ENCODE data around the gene ITCH. TPM values are rescaled to one million over a fixed set of nuclear protein-coding genes. Genes with fewer than 3 reads are reported as not detected.

The ITCH gene
- total and polyA plus RNA-seq, 2 donors (not counting 3 experiments of a cell fraction or from before 2014, with no cell fraction given): 6.4 to 57.4 TPM

DNA sequence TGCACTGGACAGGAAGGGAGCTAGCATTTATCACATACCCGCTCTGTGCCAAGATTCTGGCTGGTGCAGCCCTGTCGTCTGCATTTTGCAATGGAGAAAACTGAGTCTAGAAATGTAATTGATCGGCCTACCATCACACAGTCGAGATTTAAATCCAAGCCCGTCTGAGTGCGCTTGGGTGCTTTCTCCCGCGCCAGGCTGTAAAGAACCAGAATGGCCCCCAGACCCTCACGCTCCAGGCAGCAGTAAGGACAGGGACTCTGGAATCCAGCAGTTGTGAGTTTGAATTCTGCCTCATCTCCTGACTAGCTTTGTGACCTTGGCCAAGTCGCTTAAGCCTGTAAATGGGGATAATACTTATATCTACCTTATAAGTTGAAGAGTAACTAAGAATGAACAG, 163.9 kb downstream of the ITCH start:
- TF ChIP-seq MYC (IDR thresholded peaks at IDR 0.05; ENCODE audit: low read depth, low read length): no peak
- no peak for TF ChIP-seq EZH2 (IDR thresholded peaks at IDR 0.05; ENCODE audit: borderline replicate concordance, low read depth, low read length, severe bottlenecking)
- no peak for TF ChIP-seq POLR2A (IDR thresholded peaks at IDR 0.05; ENCODE audit: low read depth, low read length)
- TF ChIP-seq JUN (IDR thresholded peaks at IDR 0.05; ENCODE audit: borderline replicate concordance, insufficient read depth, insufficient read length, low read depth): no peak
- no peak for TF ChIP-seq FOS (IDR thresholded peaks at IDR 0.05; ENCODE audit: borderline replicate concordance, insufficient read depth, low read length)
- TF ChIP-seq GATA2 (IDR thresholded peaks at IDR 0.05; ENCODE audit: insufficient read depth, insufficient read length, low read depth, low read length): no peak
- TF ChIP-seq, protein P1, sequence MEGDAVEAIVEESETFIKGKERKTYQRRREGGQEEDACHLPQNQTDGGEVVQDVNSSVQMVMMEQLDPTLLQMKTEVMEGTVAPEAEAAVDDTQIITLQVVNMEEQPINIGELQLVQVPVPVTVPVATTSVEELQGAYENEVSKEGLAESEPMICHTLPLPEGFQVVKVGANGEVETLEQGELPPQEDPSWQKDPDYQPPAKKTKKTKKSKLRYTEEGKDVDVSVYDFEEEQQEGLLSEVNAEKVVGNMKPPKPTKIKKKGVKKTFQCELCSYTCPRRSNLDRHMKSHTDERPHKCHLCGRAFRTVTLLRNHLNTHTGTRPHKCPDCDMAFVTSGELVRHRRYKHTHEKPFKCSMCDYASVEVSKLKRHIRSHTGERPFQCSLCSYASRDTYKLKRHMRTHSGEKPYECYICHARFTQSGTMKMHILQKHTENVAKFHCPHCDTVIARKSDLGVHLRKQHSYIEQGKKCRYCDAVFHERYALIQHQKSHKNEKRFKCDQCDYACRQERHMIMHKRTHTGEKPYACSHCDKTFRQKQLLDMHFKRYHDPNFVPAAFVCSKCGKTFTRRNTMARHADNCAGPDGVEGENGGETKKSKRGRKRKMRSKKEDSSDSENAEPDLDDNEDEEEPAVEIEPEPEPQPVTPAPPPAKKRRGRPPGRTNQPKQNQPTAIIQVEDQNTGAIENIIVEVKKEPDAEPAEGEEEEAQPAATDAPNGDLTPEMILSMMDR (IDR thresholded peaks at IDR 0.05; ENCODE audit: extremely low read depth in 1 of 2, insufficient read depth in 1 of 2, low read depth in 1 of 2, low read length in 2 of 2): no peak
- no peak for TF ChIP-seq POLR2AphosphoS5 (IDR thresholded peaks at IDR 0.05; ENCODE audit: insufficient read depth, low read depth, low read length)
- TF ChIP-seq, protein P2, sequence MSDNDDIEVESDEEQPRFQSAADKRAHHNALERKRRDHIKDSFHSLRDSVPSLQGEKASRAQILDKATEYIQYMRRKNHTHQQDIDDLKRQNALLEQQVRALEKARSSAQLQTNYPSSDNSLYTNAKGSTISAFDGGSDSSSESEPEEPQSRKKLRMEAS (IDR thresholded peaks at IDR 0.05; ENCODE audit: insufficient read depth, insufficient read length): no peak
- Histone ChIP-seq H3K9ac (replicated peaks; ENCODE audit: extremely low read depth, insufficient read depth, low read length) (no peak overlapping the region), H3K27ac (ENCODE audit: insufficient read depth, low read depth, low read length) (no peak overlapping the region), H3K9me3 (replicated peaks; ENCODE audit: control insufficient read depth, insufficient read depth, low read length) (no peaks in the 10 kb centered on the region), H3K79me2 (ENCODE audit: control insufficient read depth, insufficient read depth, low read length) (peaks cover 34% of the 10 kb centered on the region), H3K27me3 (ENCODE audit: control insufficient read depth in 2 of 2, insufficient read depth in 2 of 2, low read length in 2 of 2) (no peaks in the 10 kb centered on the region), H3K4me3 (replicated peaks in 1 of 3; ENCODE audit: insufficient read depth in 1 of 3, low read depth in 1 of 3, low read length in 3 of 3) (no peak overlapping the region), H3K4me2 (ENCODE audit: insufficient read depth, low read length) (no peak overlapping the region), H3K9me1 (replicated peaks; ENCODE audit: control insufficient read depth, extremely low read depth, insufficient read depth, low read length) (no peaks in the 10 kb centered on the region), H2AFZ (ENCODE audit: low read depth, low read length) (no peak overlapping the region), H4K20me1 (replicated peaks; ENCODE audit: control insufficient read depth, extremely low read depth, insufficient read depth, low read length) (no peaks in the 10 kb centered on the region), H3K4me1 (ENCODE audit: control insufficient read depth, extremely low read depth, insufficient read depth, low read length) (peaks cover 21% of the 10 kb centered on the region), H3K36me3 (ENCODE audit: control insufficient read depth in 2 of 2, extremely low read depth in 1 of 2, insufficient read depth in 2 of 2, low read length in 2 of 2) (peaks cover 7 to 27% of the 10 kb centered on the region in 2 experiments)
- intact Hi-C loops (cut with micrococcal nuclease): loop anchor here (5.0 kb wide), 1 partner anchor 335 kb away; no protein-coding TSS in a partner anchor
- ChIA-PET POLR2A (no interaction called here), CTCF (interaction anchor here (5.8 kb wide), 1 partner anchor 214 kb away, joined by 107 read pairs; no protein-coding TSS in a partner anchor)
- dilution Hi-C loops (cut with MboI; ENCODE audit: extremely low pct_ligation_motif_present, low sequenced_read_pairs): no loop called here
- DNase-seq (ENCODE audit: low read depth, low spot score) (no peak), FAIRE-seq (no peak)
- BruUV-seq (replicated peaks): TSS peak; percentile 7

All from endothelial cell of umbilical vein (primary cell).